AG10803 (cell line): ENCODE results near the gene STH.

Experiments
- DNase-seq: peaks from one replicate; pipeline ENCODE4 v3.0.0; 2010; ENCODE audit warnings: low read depth
- H3K4me3 ChIP-seq: 2 replicates; pipeline ENCODE4 v1.5.1; 2011; ENCODE audit warnings: mild to moderate bottlenecking, low read length, control low read depth
- CTCF ChIP-seq: conservative IDR thresholded peaks from 2 replicates; pipeline ENCODE4 v1.5.1; 2011; ENCODE audit warnings: mild to moderate bottlenecking, low read length, control low read depth, inconsistent platforms

The STH gene

GRCh38 chr17:45998987-45999899 lies at the start of gene STH:
Gene STH (plus strand): TSS chr17:45999250. CDS start chr17:45999280, 30 bp downstream.
- TF ChIP-seq CTCF = no peak
- no peak within 1 kb of the TSS for H3K4me3 ChIP-seq
- DNase-seq = no peak

- no peak for TF ChIP-seq CTCF
Measured at GRCh38 chr17:45949755-45950320, 49.2 kb upstream of the STH start.

GRCh38 chr17:45950888-45951287 lies 48.2 kb upstream of the STH start:
- DNase-seq = no peak
- TF ChIP-seq CTCF = no peak
- H3K4me3 ChIP-seq = no peak overlapping the region

More at GRCh38 chr17:45949755-45950320, 49.2 kb upstream of the STH start:
- DNase-seq = no peak
- no peak overlapping the region for H3K4me3 ChIP-seq

GRCh38 chr17:45951403-45951802 lies 47.6 kb upstream of the STH start:
- no peak overlapping the region for H3K4me3 ChIP-seq
- DNase-seq = no peak
- no peak for TF ChIP-seq CTCF

- no peak for TF ChIP-seq CTCF
- DNase-seq = no peak
- H3K4me3 ChIP-seq = no peak overlapping the region
Measured at GRCh38 chr17:45951941-45952340, 47.1 kb upstream of the STH start.

- no peak for DNase-seq
- no peak for TF ChIP-seq CTCF
- no peak overlapping the region for H3K4me3 ChIP-seq
Measured at GRCh38 chr17:45952814-45953320, 46.2 kb upstream of the STH start.
